OCI-LY1 (cell line): ENCODE results near the gene LRP8.

Source experiments
- H2AFZ ChIP-seq: fragments of 200-600 bp; sonication (generic), shearing (Covaris generic); 2 replicates; pipeline ENCODE4 v1.6.0; 2014; ENCODE audit warnings: antibody characterized with exemption, mild to moderate bottlenecking, low read length
- H3F3A ChIP-seq: fragments of 200-600 bp; sonication (generic), shearing (Covaris generic); 2 replicates; pipeline ENCODE4 v1.6.0; 2014; ENCODE audit warnings: mild to moderate bottlenecking, antibody characterized with exemption, low read length, moderate library complexity; ENCODE audit not compliant: insufficient read depth
- H3K27ac ChIP-seq: fragments of 200-600 bp; sonication (generic); 2 replicates; pipeline ENCODE4 v1.5.1; 2014; ENCODE audit warnings: low read length, mixed run types, mild to moderate bottlenecking, low read depth; ENCODE audit not compliant: poor library complexity, severe bottlenecking
- H3K27me3 ChIP-seq: fragments of 200-600 bp; sonication (generic); 2 replicates; pipeline ENCODE4 v1.6.0; 2014; ENCODE audit warnings: antibody characterized with exemption, mild to moderate bottlenecking, low read length, moderate library complexity; ENCODE audit not compliant: insufficient read depth
- H3K36me3 ChIP-seq: fragments of 200-600 bp; sonication (generic); 2 replicates; pipeline ENCODE4 v1.6.1; 2014; ENCODE audit warnings: mild to moderate bottlenecking, antibody characterized with exemption, low read length, moderate library complexity, mixed read lengths; ENCODE audit not compliant: insufficient read depth
- H3K4me1 ChIP-seq: fragments of 200-600 bp; sonication (generic); 2 replicates; pipeline ENCODE4 v1.5.1; 2014; ENCODE audit warnings: mild to moderate bottlenecking, low read length, moderate library complexity; ENCODE audit not compliant: insufficient read depth, severe bottlenecking
- H3K4me2 ChIP-seq: fragments of 200-600 bp; sonication (generic), shearing (Covaris generic); 2 replicates; pipeline ENCODE4 v1.6.1; 2014; ENCODE audit warnings: low read length
- H3K4me3 ChIP-seq: fragments of 200-600 bp; sonication (generic); 2 replicates; pipeline ENCODE4 v1.5.1; 2014; ENCODE audit warnings: low read length, low read depth, mild to moderate bottlenecking, mixed read lengths; ENCODE audit not compliant: poor library complexity, severe bottlenecking
- H3K79me2 ChIP-seq: fragments of 200-600 bp; shearing (Covaris generic); 2 replicates; pipeline ENCODE4 v1.6.1; 2016; ENCODE audit warnings: mixed run types, low read length, mixed read lengths; ENCODE audit not compliant: insufficient read depth
- H3K9ac ChIP-seq: fragments of 200-600 bp; sonication (generic), shearing (Covaris generic); 2 replicates; pipeline ENCODE4 v1.6.1; 2014; ENCODE audit warnings: mild to moderate bottlenecking, low read length, mixed read lengths
- H3K9me2 ChIP-seq: fragments of 200-600 bp; sonication (generic), shearing (Covaris generic); 2 replicates; pipeline ENCODE4 v1.6.1; 2014; ENCODE audit warnings: low read depth, mild to moderate bottlenecking, low read length, mixed read lengths
- H3K9me3 ChIP-seq: fragments of 200-600 bp; shearing (Covaris generic); 2 replicates; pipeline ENCODE4 v1.6.1; 2014; ENCODE audit warnings: low read length, mixed read lengths
- H4K20me1 ChIP-seq: fragments of 200-600 bp; sonication (generic), shearing (Covaris generic); 2 replicates; pipeline ENCODE4 v1.6.0; 2016; ENCODE audit warnings: mild to moderate bottlenecking, low read length; ENCODE audit not compliant: insufficient read depth
- CTCF ChIP-seq: fragments of 200-600 bp; sonication (generic), shearing (Covaris generic); IDR thresholded peaks from 2 replicates; pipeline ENCODE4 v1.5.1; 2017; ENCODE audit warnings: mild to moderate bottlenecking, antibody characterized with exemption, low read length, moderate library complexity, mixed read lengths
- EZH2 ChIP-seq: fragments of 200-600 bp; sonication (generic), shearing (Covaris generic); IDR thresholded peaks from 2 replicates; pipeline ENCODE4 v1.8.0; 2017; ENCODE audit warnings: borderline replicate concordance, mixed run types, mild to moderate bottlenecking, antibody characterized with exemption, low read length, moderate library complexity, mixed read lengths

The LRP8 gene

DNA sequence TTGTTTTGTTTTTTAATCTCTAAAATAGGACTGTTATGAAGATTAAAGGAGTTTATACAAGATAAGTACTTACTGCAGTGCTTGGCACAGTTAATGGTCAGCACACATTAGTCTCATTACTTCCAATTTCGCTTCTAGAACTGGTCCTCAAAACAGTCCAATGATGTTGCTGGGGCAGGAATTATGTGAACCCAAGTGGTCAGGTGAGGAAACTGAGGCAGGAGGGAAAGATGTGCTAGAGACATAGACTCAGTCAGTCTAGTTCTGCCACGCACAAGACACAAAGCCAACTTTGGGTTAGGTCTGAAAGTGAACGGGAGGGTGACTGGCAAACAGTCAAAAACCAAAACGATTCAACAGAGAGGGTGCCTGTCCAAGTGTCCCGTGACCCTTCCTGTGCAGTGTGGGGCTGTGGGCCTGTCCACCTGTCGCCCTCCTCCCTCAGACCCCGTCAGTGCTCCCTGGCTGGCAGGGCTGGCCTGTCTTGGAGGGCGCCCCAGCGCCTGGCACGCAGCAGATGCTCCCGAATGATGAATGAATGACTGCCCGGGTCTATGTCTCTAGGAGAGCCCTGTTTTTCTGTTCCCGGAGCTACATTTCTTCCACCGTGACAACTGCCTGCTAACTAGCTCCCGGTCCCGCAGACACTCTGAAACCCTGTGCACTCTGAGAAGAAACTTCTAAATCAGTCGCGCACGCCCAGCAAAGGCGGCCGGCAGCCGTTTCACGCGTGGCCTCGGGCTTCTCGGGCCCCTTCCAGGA lies 2.4 kb downstream of the LRP8 start:
- peaks cover 54% of the 10 kb centered on the region for H3K36me3 ChIP-seq
- H3K79me2 ChIP-seq, result peaks cover 19% of the 10 kb centered on the region

DNA sequence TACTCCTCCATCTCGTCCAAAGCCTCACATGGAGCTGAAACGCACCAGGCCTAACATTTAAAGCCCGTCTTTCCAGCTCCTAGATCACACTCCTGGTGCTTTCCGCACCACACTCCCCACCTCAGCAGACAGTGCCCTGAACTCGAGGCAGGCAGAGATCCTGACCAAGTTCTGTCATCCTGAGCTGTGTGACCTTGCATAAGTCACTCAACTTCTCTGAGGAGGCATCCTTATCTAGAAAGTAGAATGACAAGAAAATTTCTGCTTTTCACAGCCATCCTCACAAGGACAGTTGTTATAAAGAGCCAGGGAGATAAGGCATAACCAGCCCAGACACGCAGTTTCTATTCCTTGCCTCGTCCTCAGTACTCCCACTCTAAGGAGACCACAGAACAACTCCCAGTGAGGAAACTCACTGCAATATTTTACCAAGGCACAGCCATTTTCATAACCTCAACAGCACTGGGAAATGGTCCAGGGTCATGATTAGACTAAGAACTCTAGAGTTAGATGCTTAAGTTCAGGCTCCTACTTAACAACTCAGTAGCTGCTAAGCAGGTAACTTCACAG lies 3.1 kb downstream of the LRP8 start:
- Histone ChIP-seq H3K4me2 (peak overlapping the region; percentile 94), H3K4me3 (peak overlapping the region; percentile 77), H3K27ac (peak overlapping the region; percentile 75), H3K9me3 (no peaks in the 10 kb centered on the region), H3K36me3 (peaks cover 59% of the 10 kb centered on the region), H4K20me1 (no peaks in the 10 kb centered on the region), H3K27me3 (no peaks in the 10 kb centered on the region), H3K79me2 (peaks cover 19% of the 10 kb centered on the region), H2AFZ (no peak overlapping the region), H3F3A (no peaks in the 10 kb centered on the region), H3K4me1 (peaks cover 27% of the 10 kb centered on the region), H3K9me2 (no peaks in the 10 kb centered on the region), H3K9ac (peak overlapping the region; percentile 81; the same call in 1 of the 2 replicates)
- TF ChIP-seq EZH2, result no peak
- TF ChIP-seq CTCF, result no peak

More for the DNA sequence above, 2.4 kb downstream of the LRP8 start:
- Histone ChIP-seq H3K9ac (peak overlapping the region; percentile 81), H4K20me1 (no peaks in the 10 kb centered on the region), H3K27ac (peak overlapping the region; percentile 75), H3K4me1 (peaks cover 27% of the 10 kb centered on the region), H3K9me2 (no peaks in the 10 kb centered on the region), H3K4me3 (peak overlapping the region; percentile 77), H3K27me3 (no peaks in the 10 kb centered on the region), H3K9me3 (no peaks in the 10 kb centered on the region), H3F3A (no peaks in the 10 kb centered on the region), H3K4me2 (peak overlapping the region; percentile 94), H2AFZ (no peak overlapping the region)
- TF ChIP-seq CTCF (no peak), EZH2 (no peak)

- Histone ChIP-seq H3K4me3 (no peak overlapping the region), H2AFZ (no peak overlapping the region), H3K36me3 (peaks cover 62% of the 10 kb centered on the region), H3K4me1 (peaks cover 25% of the 10 kb centered on the region), H4K20me1 (no peaks in the 10 kb centered on the region), H3K27me3 (no peaks in the 10 kb centered on the region), H3K9me3 (no peaks in the 10 kb centered on the region), H3F3A (no peaks in the 10 kb centered on the region), H3K4me2 (no peak overlapping the region), H3K9me2 (no peaks in the 10 kb centered on the region), H3K79me2 (peaks cover 19% of the 10 kb centered on the region), H3K27ac (no peak overlapping the region), H3K9ac (no peak overlapping the region)
- TF ChIP-seq CTCF, result no peak
- TF ChIP-seq EZH2, result no peak
Measured at GRCh38 chr1:53324321-53324720, 3.5 kb downstream of the LRP8 start.
